Fibroblast of pulmonary artery (primary cell): ENCODE data around the gene PRND.
"Not testable (repeated sequence)": the region's sequence is repeated elsewhere in the genome, so short reads cannot be mapped to it uniquely, and the experiment has no call there.

Experiments
- DNase-seq: peaks from one replicate; pipeline ENCODE4 v3.0.0-alpha.2; 2010; ENCODE audit warnings: low read depth
- H3K4me3 ChIP-seq: replicated peaks from 2 replicates; pipeline ENCODE4 v1.5.1; 2011; ENCODE audit warnings: low read depth, mild to moderate bottlenecking, control low read depth, low read length, moderate library complexity
- TF ChIP-seq, protein P1 (sequence below): IDR thresholded peaks from 2 replicates; pipeline ENCODE4 v1.5.1; 2011; ENCODE audit warnings: mild to moderate bottlenecking, control low read depth, low read length, inconsistent platforms; ENCODE audit errors: missing control alignments

Gene PRND

DNA sequence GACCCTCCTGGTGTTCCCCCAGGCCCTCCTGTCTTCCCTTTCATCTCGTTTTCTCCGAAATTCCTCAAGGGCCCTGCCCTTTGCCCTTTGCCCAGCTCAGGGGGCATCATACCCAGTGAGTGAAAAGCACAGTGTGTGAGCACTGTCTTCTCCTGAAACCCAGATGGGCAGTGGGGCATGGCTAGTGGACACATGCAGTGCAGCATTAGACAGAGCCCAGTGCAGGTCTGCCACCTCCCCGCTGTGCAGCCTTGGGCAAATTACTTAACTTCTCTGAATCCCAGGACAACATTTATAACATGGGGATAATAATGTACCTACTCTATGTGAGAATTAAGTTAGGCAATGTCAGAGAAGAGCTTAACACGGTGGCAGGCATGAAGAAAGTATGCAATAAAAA lies 1.3 kb downstream of the PRND start:
- no peak for DNase-seq
- no peak overlapping the region for H3K4me3 ChIP-seq
- TF ChIP-seq, protein P1, sequence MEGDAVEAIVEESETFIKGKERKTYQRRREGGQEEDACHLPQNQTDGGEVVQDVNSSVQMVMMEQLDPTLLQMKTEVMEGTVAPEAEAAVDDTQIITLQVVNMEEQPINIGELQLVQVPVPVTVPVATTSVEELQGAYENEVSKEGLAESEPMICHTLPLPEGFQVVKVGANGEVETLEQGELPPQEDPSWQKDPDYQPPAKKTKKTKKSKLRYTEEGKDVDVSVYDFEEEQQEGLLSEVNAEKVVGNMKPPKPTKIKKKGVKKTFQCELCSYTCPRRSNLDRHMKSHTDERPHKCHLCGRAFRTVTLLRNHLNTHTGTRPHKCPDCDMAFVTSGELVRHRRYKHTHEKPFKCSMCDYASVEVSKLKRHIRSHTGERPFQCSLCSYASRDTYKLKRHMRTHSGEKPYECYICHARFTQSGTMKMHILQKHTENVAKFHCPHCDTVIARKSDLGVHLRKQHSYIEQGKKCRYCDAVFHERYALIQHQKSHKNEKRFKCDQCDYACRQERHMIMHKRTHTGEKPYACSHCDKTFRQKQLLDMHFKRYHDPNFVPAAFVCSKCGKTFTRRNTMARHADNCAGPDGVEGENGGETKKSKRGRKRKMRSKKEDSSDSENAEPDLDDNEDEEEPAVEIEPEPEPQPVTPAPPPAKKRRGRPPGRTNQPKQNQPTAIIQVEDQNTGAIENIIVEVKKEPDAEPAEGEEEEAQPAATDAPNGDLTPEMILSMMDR, result no peak

DNA sequence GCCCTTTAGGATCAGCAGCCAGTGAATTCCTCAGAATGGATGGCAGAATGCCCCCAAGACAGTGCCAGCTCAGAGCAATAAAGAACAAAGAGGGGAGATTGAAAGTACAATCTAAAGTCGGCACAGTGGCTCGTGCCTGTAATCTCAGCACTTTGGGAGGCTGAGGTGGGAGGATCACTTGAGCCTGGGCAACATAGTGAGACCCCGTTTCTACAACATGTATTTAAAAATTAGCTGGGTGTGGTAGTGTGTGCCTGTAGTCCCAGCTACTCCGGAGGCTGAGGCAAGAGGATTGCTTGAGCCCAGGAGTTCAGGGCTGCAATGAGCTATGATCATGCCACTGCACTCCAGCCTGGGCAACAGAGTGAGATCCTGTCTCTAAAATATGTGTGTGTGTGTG lies 1.8 kb downstream of the PRND start:
- not testable (repeated sequence) for DNase-seq, H3K4me3 ChIP-seq

DNA sequence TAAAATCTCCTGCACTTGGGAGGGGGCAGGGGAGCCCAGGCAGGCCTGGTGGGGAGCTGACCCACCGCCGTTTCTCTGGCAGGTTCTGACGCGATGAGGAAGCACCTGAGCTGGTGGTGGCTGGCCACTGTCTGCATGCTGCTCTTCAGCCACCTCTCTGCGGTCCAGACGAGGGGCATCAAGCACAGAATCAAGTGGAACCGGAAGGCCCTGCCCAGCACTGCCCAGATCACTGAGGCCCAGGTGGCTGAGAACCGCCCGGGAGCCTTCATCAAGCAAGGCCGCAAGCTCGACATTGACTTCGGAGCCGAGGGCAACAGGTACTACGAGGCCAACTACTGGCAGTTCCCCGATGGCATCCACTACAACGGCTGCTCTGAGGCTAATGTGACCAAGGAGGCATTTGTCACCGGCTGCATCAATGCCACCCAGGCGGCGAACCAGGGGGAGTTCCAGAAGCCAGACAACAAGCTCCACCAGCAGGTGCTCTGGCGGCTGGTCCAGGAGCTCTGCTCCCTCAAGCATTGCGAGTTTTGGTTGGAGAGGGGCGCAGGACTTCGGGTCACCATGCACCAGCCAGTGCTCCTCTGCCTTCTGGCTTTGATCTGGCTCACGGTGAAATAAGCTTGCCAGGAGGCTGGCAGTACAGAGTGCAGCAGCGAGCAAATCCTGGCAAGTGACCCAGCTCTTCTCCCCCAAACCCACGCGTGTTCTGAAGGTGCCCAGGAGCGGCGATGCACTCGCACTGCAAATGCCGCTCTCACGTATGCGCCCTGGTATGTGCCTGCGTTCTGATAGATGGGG lies 3.0 kb downstream of the PRND start:
- TF ChIP-seq, protein P1, result no peak
- no peak for DNase-seq
- H3K4me3 ChIP-seq, result no peak overlapping the region

DNA sequence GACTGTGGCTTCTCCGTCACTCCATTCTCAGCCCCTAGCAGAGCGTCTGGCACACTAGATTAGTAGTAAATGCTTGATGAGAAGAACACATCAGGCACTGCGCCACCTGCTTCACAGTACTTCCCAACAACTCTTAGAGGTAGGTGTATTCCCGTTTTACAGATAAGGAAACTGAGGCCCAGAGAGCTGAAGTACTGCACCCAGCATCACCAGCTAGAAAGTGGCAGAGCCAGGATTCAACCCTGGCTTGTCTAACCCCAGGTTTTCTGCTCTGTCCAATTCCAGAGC lies 3.5 kb downstream of the PRND start:
- no peak for DNase-seq
- TF ChIP-seq, protein P1, result no peak
- H3K4me3 ChIP-seq, result no peak overlapping the region

DNA sequence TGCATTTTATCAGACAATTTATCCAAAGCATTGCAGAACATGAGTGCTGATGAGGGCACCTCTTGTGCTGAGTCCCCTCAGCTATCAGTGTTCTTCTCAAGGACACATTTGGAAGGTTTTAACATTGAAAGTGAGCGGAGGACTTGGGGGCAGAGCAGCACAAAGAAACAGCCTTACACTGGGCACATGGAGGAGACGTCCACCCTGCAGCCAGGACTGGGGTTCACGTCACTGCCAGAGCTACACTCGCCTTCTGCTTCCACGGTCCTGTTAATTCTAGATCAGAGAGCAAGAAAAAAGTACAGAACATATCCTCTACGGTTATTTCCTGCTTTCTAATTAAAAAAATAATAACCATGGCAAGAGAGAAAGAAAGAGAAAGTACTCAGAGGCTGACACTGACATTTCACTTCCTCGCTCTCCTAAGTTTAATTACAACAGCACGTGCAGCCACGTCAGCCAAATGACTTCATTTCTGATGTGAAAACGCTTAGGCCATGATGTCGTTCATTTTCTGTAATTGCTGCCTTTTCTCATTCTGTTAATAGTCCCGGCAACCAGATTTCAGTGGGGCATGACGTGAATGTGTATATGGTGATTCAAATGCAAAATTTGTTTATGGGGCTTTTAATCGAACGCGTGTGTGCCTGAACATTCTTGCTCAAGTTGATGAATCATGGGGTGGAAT lies 5.1 kb downstream of the PRND start:
- peak; percentile 49 for DNase-seq
- TF ChIP-seq, protein P1, result no peak
- no peak overlapping the region for H3K4me3 ChIP-seq

DNA sequence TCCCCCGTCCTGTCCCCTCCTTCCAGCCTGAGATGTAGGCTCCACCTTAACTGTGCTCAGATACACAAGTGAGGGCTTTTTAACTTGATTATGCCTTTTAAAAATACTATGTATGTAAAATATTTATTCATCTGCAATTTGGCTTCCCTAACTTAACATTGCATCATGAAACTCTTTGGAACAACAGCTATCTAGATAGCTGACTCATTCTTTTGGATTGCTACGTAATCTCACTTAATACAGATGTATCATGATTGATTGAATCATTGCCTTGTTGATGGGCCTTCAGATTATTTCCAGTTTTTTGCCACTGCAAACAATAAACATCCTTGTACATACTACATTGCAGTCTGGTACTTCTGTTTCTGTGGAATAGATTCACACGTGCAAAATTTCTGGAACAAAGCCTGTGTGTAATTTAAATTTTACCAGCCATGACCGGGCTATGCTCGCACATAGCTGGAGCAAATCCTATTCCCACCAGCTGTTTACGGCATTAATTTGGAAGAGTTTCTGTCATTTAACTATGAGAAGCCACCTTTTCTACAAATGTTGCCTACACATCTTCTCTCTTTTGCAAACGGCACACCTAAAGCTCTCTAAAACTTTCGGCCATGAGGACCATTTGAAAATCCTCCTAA lies 6.5 kb downstream of the PRND start:
- DNase-seq, result peak; percentile 21
- TF ChIP-seq, protein P1, result no peak
- H3K4me3 ChIP-seq, result no peak overlapping the region

DNA sequence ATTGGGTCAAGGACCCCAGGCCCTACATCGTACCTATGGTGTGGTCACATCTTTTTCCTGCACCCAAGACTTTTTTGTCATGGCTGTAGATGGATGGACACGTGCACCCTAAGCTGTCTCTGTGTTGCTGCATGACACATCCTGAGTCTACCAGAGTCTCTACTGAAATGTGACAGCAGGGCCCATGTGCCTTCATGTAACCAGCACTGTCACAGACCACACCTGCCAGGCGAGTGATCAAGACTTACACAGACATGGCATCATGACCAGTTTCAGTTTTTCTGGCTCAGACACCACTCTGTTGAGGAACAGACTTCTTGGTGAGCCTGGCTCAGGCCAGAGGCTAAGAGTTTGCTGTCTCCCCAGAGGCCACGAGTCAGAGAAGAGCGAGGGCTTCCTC lies 7.6 kb downstream of the PRND start:
- H3K4me3 ChIP-seq, result no peak overlapping the region
- DNase-seq, result no peak
- TF ChIP-seq, protein P1, result no peak
